ENCODE results near the gene CARMIL3. TPM values are rescaled to one million over a fixed set of nuclear protein-coding genes. Genes with fewer than 3 reads are reported as not detected.

CARMIL3 gene
- total and polyA plus RNA-seq, 2 of the 4 experiments (the other 2 are of a cell fraction) = under 0.01 TPM; not detected in 1

DNA sequence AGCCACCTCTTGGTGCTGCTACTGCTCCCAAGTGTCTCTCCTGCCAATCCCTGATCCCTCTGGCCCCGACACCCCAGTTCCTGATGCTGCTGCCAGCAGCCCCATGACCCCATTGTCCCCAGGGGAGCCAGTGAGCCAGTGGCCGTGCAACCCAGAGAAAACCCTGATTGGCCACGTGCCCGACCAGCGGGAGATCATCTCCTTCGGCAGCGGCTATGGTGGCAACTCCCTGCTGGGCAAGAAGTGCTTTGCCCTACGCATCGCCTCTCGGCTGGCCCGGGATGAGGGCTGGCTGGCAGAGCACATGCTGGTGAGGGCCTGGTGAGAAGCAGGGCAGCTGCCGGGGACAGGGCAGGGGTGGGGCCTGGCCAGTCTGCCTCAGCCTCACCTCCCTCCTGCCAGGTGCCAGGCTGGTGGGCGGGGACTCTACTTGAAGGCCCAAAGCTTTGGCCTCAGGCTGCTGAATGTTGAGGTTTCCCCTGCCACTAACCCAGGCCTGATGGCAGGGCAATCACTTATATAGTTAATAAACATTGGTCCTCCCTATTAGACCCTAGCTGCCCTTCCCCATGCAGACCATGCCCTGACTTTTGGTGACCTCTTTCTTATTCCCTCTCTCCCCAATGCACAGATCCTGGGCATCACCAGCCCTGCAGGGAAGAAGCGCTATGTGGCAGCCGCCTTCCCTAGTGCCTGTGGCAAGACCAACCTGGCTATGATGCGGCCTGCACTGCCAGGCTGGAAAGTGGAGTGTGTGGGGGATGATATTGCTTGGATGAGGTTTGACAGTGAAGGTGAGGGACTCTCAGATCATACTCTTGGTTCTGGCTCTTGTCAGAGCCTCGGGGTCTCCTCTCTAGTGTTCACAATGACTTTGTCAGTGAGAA lies 47.4 kb downstream of the CARMIL3 start:
- H3K56ac ChIP-seq (ENCODE audit: extremely low read depth, insufficient read depth, low read length) = no peak overlapping the region

More for the DNA sequence above, 47.4 kb downstream of the CARMIL3 start:
- no peak overlapping the region for H4K5ac ChIP-seq (ENCODE audit: low read depth, low read length)
- H3K79me1 ChIP-seq (ENCODE audit: low read depth in 1 of 2, low read length in 2 of 2) = peaks cover 16 to 41% of the 10 kb centered on the region in 2 experiments
- no peaks in the 10 kb centered on the region for H3K27me3 ChIP-seq (ENCODE audit: control insufficient read depth, insufficient read depth, low read length)
- TF ChIP-seq POLR2A (IDR thresholded peaks at IDR 0.05; ENCODE audit: low read depth, low read length) (no peak), MXI1 (IDR thresholded peaks at IDR 0.05; ENCODE audit: borderline replicate concordance, low read depth, low read length) (no peak), RCOR1 (IDR thresholded peaks at IDR 0.05; ENCODE audit: insufficient replicate concordance, low read length) (no peak), CEBPB (IDR thresholded peaks at IDR 0.05; ENCODE audit: low read depth, low read length) (no peak), CTCF (conservative IDR thresholded peaks at IDR 0.05; ENCODE audit: low read depth, low read length) (no peak), USF2 (IDR thresholded peaks at IDR 0.05; ENCODE audit: low read depth, low read length) (no peak), NFE2L2 (IDR thresholded peaks at IDR 0.05; ENCODE audit: low read depth, low read length) (no peak), MAFK (IDR thresholded peaks at IDR 0.05; ENCODE audit: low read depth, low read length) (no peak), CHD1 (IDR thresholded peaks at IDR 0.05; ENCODE audit: low read depth, low read length) (no peak), FOS (IDR thresholded peaks at IDR 0.05; ENCODE audit: low read depth, low read length) (no peak)
- TF ChIP-seq, protein P1, sequence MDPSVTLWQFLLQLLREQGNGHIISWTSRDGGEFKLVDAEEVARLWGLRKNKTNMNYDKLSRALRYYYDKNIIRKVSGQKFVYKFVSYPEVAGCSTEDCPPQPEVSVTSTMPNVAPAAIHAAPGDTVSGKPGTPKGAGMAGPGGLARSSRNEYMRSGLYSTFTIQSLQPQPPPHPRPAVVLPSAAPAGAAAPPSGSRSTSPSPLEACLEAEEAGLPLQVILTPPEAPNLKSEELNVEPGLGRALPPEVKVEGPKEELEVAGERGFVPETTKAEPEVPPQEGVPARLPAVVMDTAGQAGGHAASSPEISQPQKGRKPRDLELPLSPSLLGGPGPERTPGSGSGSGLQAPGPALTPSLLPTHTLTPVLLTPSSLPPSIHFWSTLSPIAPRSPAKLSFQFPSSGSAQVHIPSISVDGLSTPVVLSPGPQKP (IDR thresholded peaks at IDR 0.05; ENCODE audit: borderline replicate concordance, low read depth, low read length) = no peak
- no peak overlapping the region for H3K18ac ChIP-seq (ENCODE audit: low read depth, low read length)
- in situ Hi-C loops (cut with MboI; ENCODE audit: low sequenced_read_pairs) = loop anchor here (10.0 kb wide), 1 partner anchor 124 kb away; no protein-coding TSS in a partner anchor
- H2AK5ac ChIP-seq (ENCODE audit: low read depth, low read length) = no peak overlapping the region
- H4K20me1 ChIP-seq (ENCODE audit: insufficient read depth, low read length) = peaks cover 19% of the 10 kb centered on the region; the same call in 1 of the 2 replicates
- H3K9me3 ChIP-seq (ENCODE audit: control insufficient read depth, insufficient read depth, low read length) = no peaks in the 10 kb centered on the region
- H3K4ac ChIP-seq (ENCODE audit: low read depth, low read length) = no peak overlapping the region
- H3K9me1 ChIP-seq (ENCODE audit: insufficient read depth, low read length) = peaks cover 17% of the 10 kb centered on the region
- dilution Hi-C loops (cut with HindIII; ENCODE audit: low sequenced_read_pairs, unreplicated experiment) = no loop called here
- no peak overlapping the region for H2AK9ac ChIP-seq (replicated peaks; ENCODE audit: low read depth, low read length, poor library complexity)
- CTCF ChIA-PET = no interaction called here
- H4K8ac ChIP-seq (ENCODE audit: low read depth in 2 of 2, low read length in 2 of 2) = no peak overlapping the region
- no peak overlapping the region for H3K27ac ChIP-seq (ENCODE audit: insufficient read depth, low read length)
- H2BK15ac ChIP-seq (ENCODE audit: low read depth, low read length) = no peak overlapping the region
- no peak for ATAC-seq (ENCODE audit: low read depth)
- H3K4me3 ChIP-seq (ENCODE audit: insufficient read depth, low read depth, low read length) = no peak overlapping the region
- H3K14ac ChIP-seq (replicated peaks; ENCODE audit: low read depth, low read length) = no peak overlapping the region
- H2BK20ac ChIP-seq (ENCODE audit: low read depth, low read length) = no peak overlapping the region
- H2BK120ac ChIP-seq (ENCODE audit: low read depth, low read length) = no peak overlapping the region
- no peak overlapping the region for H3K9ac ChIP-seq (ENCODE audit: low read depth, low read length)
- H2AFZ ChIP-seq (replicated peaks; ENCODE audit: low read length, poor library complexity) = no peak overlapping the region
- no peak overlapping the region for H2BK5ac ChIP-seq (ENCODE audit: low read depth, low read length, poor library complexity, severe bottlenecking)
- POLR2A ChIA-PET (ENCODE audit: unreplicated experiment) = no interaction called here
- peaks cover 5% of the 10 kb centered on the region for H3K4me1 ChIP-seq (ENCODE audit: control insufficient read depth, insufficient read depth, low read length)
- no peak overlapping the region for H3K4me2 ChIP-seq (ENCODE audit: low read depth, low read length)
- no peak overlapping the region for H3K23ac ChIP-seq (ENCODE audit: low read depth, low read length)
- 84% methylated on average over 5 of the region's 17 CpGs; no CpG with 5 or more reads in 1 of the 2 experiments for WGBS, 2 experiments (ENCODE audit: extremely low coverage in 2 of 2, insufficient read length in 1 of 2)
- peaks cover 43% of the 10 kb centered on the region for H3K36me3 ChIP-seq (ENCODE audit: control insufficient read depth, insufficient read depth, low read length)
- BruUV-seq (replicated peaks) = no TSS peak
- intact Hi-C loops (cut with micrococcal nuclease) = no loop called here
- H4K91ac ChIP-seq (ENCODE audit: insufficient read depth, low read depth, low read length) = no peak overlapping the region
- DNase-seq = no peak

Data from IMR-90 (cell line).